Neural progenitor cell (in vitro differentiated cells): ENCODE measurements around the gene BAHD1.

Experiments used
- CTCF ChIP-seq: fragments of 200-600 bp; sonication (generic); IDR thresholded peaks from 2 replicates; pipeline ENCODE4 v1.5.1; 2017; ENCODE audit warnings: antibody characterized with exemption, mild to moderate bottlenecking
- EZH2 ChIP-seq: fragments of 200-600 bp; sonication (generic); IDR thresholded peaks from 2 replicates; pipeline ENCODE4 v1.6.1; 2017; ENCODE audit warnings: antibody characterized with exemption, mild to moderate bottlenecking, moderate library complexity
- EZH2phosphoT487 ChIP-seq: fragments of 200-600 bp; sonication (generic); IDR thresholded peaks from 2 replicates; pipeline ENCODE4 v1.6.1; 2017; ENCODE audit warnings: antibody characterized with exemption

- TF ChIP-seq CTCF, result no peak
- TF ChIP-seq EZH2phosphoT487, result no peak
- TF ChIP-seq EZH2, result no peak
These were observed 48.8 kb downstream of the BAHD1 start for GRCh38 chr15:40489274-40490175.
